Measurements from ENCODE around the gene NEK7.

The NEK7 gene

GRCh38 chr1:198318085-198318484 is 161.3 kb downstream of the NEK7 start:
- no peak overlapping the region for H3K4me3 ChIP-seq (ENCODE audit: low read depth, low read length)
- no peak for DNase-seq (ENCODE audit: low read depth)

- no peak for DNase-seq (ENCODE audit: low read depth)
- H3K4me3 ChIP-seq (ENCODE audit: low read depth, low read length), result no peak overlapping the region
Observed at GRCh38 chr1:198320759-198321158, 164.0 kb downstream of the NEK7 start.

- DNase-seq (ENCODE audit: low read depth), result no peak
Observed at GRCh38 chr1:198326232-198326631, 169.4 kb downstream of the NEK7 start.

GRCh38 chr1:198326915-198327314 is 170.1 kb downstream of the NEK7 start:
- H3K4me3 ChIP-seq (ENCODE audit: low read depth, low read length), result no peak overlapping the region
- DNase-seq (ENCODE audit: low read depth), result no peak

More at GRCh38 chr1:198326232-198326631, 169.4 kb downstream of the NEK7 start:
- no peak overlapping the region for H3K4me3 ChIP-seq (ENCODE audit: low read depth, low read length)

- H3K4me3 ChIP-seq (ENCODE audit: low read depth, low read length), result no peak overlapping the region
- no peak for DNase-seq (ENCODE audit: low read depth)
Observed at GRCh38 chr1:198328458-198329032, 171.7 kb downstream of the NEK7 start.

GRCh38 chr1:198330982-198331615 is 174.3 kb downstream of the NEK7 start:
- no peak for DNase-seq (ENCODE audit: low read depth)
- no peak overlapping the region for H3K4me3 ChIP-seq (ENCODE audit: low read depth, low read length)

GRCh38 chr1:198333744-198334143 is 176.9 kb downstream of the NEK7 start:
- no peak for DNase-seq (ENCODE audit: low read depth)
- H3K4me3 ChIP-seq (ENCODE audit: low read depth, low read length), result no peak overlapping the region

- DNase-seq (ENCODE audit: low read depth), result no peak
- no peak overlapping the region for H3K4me3 ChIP-seq (ENCODE audit: low read depth, low read length)
Observed at GRCh38 chr1:198335663-198336062, 178.9 kb downstream of the NEK7 start.

- DNase-seq (ENCODE audit: low read depth), result no peak
Observed at GRCh38 chr1:198337886-198338285, 181.1 kb downstream of the NEK7 start.

GRCh38 chr1:198340139-198340538 is 183.3 kb downstream of the NEK7 start:
- no peak for DNase-seq (ENCODE audit: low read depth)
- no peak overlapping the region for H3K4me3 ChIP-seq (ENCODE audit: low read depth, low read length)

More at GRCh38 chr1:198337886-198338285, 181.1 kb downstream of the NEK7 start:
- H3K4me3 ChIP-seq (ENCODE audit: low read depth, low read length), result no peak overlapping the region

- H3K4me3 ChIP-seq (ENCODE audit: low read depth, low read length), result no peak overlapping the region
- no peak for DNase-seq (ENCODE audit: low read depth)
Observed at GRCh38 chr1:198346178-198346577, 189.4 kb downstream of the NEK7 start.

GRCh38 chr1:198350456-198350855 is 193.7 kb downstream of the NEK7 start:
- H3K4me3 ChIP-seq (ENCODE audit: low read depth, low read length), result no peak overlapping the region
- no peak for DNase-seq (ENCODE audit: low read depth)

GRCh38 chr1:198352975-198353695 is 196.3 kb downstream of the NEK7 start:
- no peak overlapping the region for H3K4me3 ChIP-seq (ENCODE audit: low read depth, low read length)
- DNase-seq (ENCODE audit: low read depth), result no peak

- H3K4me3 ChIP-seq (ENCODE audit: low read depth, low read length), result no peak overlapping the region
- DNase-seq (ENCODE audit: low read depth), result no peak
Observed at GRCh38 chr1:198357937-198358336, 201.1 kb downstream of the NEK7 start.

- no peak for DNase-seq (ENCODE audit: low read depth)
Observed at GRCh38 chr1:198359024-198359653, 202.3 kb downstream of the NEK7 start.

GRCh38 chr1:198360208-198360729 is 203.5 kb downstream of the NEK7 start:
- DNase-seq (ENCODE audit: low read depth), result no peak
- no peak overlapping the region for H3K4me3 ChIP-seq (ENCODE audit: low read depth, low read length)

More at GRCh38 chr1:198359024-198359653, 202.3 kb downstream of the NEK7 start:
- no peak overlapping the region for H3K4me3 ChIP-seq (ENCODE audit: low read depth, low read length)

- peak; percentile 7 for DNase-seq (ENCODE audit: low read depth)
- H3K4me3 ChIP-seq (ENCODE audit: low read depth, low read length), result no peak overlapping the region
Observed at GRCh38 chr1:198361237-198361767, 204.5 kb downstream of the NEK7 start.

- no peak overlapping the region for H3K4me3 ChIP-seq (ENCODE audit: low read depth, low read length)
- no peak for DNase-seq (ENCODE audit: low read depth)
Observed at GRCh38 chr1:198363625-198364151, 206.9 kb downstream of the NEK7 start.

GRCh38 chr1:198364471-198364870 is 207.7 kb downstream of the NEK7 start:
- H3K4me3 ChIP-seq (ENCODE audit: low read depth, low read length), result no peak overlapping the region
- no peak for DNase-seq (ENCODE audit: low read depth)

GRCh38 chr1:198367296-198367695 is 210.5 kb downstream of the NEK7 start:
- no peak for DNase-seq (ENCODE audit: low read depth)
- H3K4me3 ChIP-seq (ENCODE audit: low read depth, low read length), result no peak overlapping the region
